Measurements from ENCODE around the gene ZNF567. TPM values are rescaled to one million over a fixed set of nuclear protein-coding genes. Genes with fewer than 3 reads are reported as not detected.
"Not testable (repeated sequence)": the region's sequence is repeated elsewhere in the genome, so short reads cannot be mapped to it uniquely, and the experiment has no call there.

ZNF567 gene
- total RNA-seq, 1 experiment from 2014 or later, result 11.3 TPM

GRCh38 chr19:36748431-36749275 lies 61.2 kb downstream of the ZNF567 start:
- DNase-seq (ENCODE audit: low read depth, low spot score) (no peak), ATAC-seq (no peak)
- H3K9me3 ChIP-seq (ENCODE audit: control insufficient read depth, insufficient read depth, low read depth, low read length), result peaks cover 91% of the 10 kb centered on the region
- no peaks in the 10 kb centered on the region for H3K4me1 ChIP-seq (ENCODE audit: control insufficient read depth, insufficient read depth, low read length)
- POLR2A ChIA-PET, result no interaction called here
- CTCF ChIA-PET, result no interaction called here
- intact Hi-C loops (cut with micrococcal nuclease; ENCODE audit: unreplicated experiment), result no loop called here
- TF ChIP-seq REST (IDR thresholded peaks at IDR 0.05; ENCODE audit: insufficient read depth in 1 of 2, low read depth in 2 of 2, low read length in 1 of 2), result no peak
- TF ChIP-seq POLR2AphosphoS5 (IDR thresholded peaks at IDR 0.05; ENCODE audit: low read depth, low read length), result no peak
- TF ChIP-seq SIN3A (IDR thresholded peaks at IDR 0.05; ENCODE audit: borderline replicate concordance, insufficient read depth, low read depth, low read length), result no peak
- in situ Hi-C loops (cut with HindIII; ENCODE audit: low pct_unique_long_range_greater_than_20kb, low sequenced_read_pairs), result no loop called here
- no TSS peak for BruUV-seq (replicated peaks)
- peaks cover 13% of the 10 kb centered on the region; the same call in 1 of the 2 replicates for H3K36me3 ChIP-seq (ENCODE audit: control insufficient read depth, insufficient read depth, low read length)
- H3K27ac ChIP-seq (ENCODE audit: low read length), result no peak overlapping the region
- no peak overlapping the region for H3K4me3 ChIP-seq (ENCODE audit: low read depth in 2 of 2, low read length in 2 of 2)
- no peaks in the 10 kb centered on the region for H3K27me3 ChIP-seq (ENCODE audit: control insufficient read depth, insufficient read depth, low read length)

GRCh38 chr19:36749613-36750012 lies 62.2 kb downstream of the ZNF567 start:
- in situ Hi-C loops (cut with HindIII; ENCODE audit: low pct_unique_long_range_greater_than_20kb, low sequenced_read_pairs); H3K27ac ChIP-seq (ENCODE audit: low read length); CTCF ChIA-PET; H3K4me3 ChIP-seq (ENCODE audit: low read depth in 2 of 2, low read length in 2 of 2); POLR2A ChIA-PET; BruUV-seq (replicated peaks); DNase-seq (ENCODE audit: low read depth, low spot score); intact Hi-C loops (cut with micrococcal nuclease; ENCODE audit: unreplicated experiment); H3K4me1 ChIP-seq (ENCODE audit: control insufficient read depth, insufficient read depth, low read length); H3K27me3 ChIP-seq (ENCODE audit: control insufficient read depth, insufficient read depth, low read length); ATAC-seq: not testable (repeated sequence)
- Histone ChIP-seq H3K9me3 (ENCODE audit: control insufficient read depth, insufficient read depth, low read depth, low read length) (peaks cover 94% of the 10 kb centered on the region), H3K36me3 (ENCODE audit: control insufficient read depth, insufficient read depth, low read length) (peaks cover 13% of the 10 kb centered on the region; the same call in 1 of the 2 replicates)

GRCh38 chr19:36750066-36750691 lies 62.8 kb downstream of the ZNF567 start:
- TF ChIP-seq CTCF (IDR thresholded peaks at IDR 0.05), result no peak
- Histone ChIP-seq H3K9me3 (ENCODE audit: control insufficient read depth, insufficient read depth, low read depth, low read length) (peaks cover 90% of the 10 kb centered on the region), H3K4me3 (ENCODE audit: low read depth in 2 of 2, low read length in 2 of 2) (no peak overlapping the region), H3K36me3 (ENCODE audit: control insufficient read depth, insufficient read depth, low read length) (peaks cover 13% of the 10 kb centered on the region; the same call in 1 of the 2 replicates), H3K27me3 (ENCODE audit: control insufficient read depth, insufficient read depth, low read length) (no peaks in the 10 kb centered on the region), H3K27ac (ENCODE audit: low read length) (no peak overlapping the region), H3K4me1 (ENCODE audit: control insufficient read depth, insufficient read depth, low read length) (no peaks in the 10 kb centered on the region)
- intact Hi-C loops (cut with micrococcal nuclease; ENCODE audit: unreplicated experiment) (no loop called here), in situ Hi-C loops (cut with HindIII; ENCODE audit: low pct_unique_long_range_greater_than_20kb, low sequenced_read_pairs) (no loop called here)
- BruUV-seq (replicated peaks), result no TSS peak
- ATAC-seq (no peak), DNase-seq (ENCODE audit: low read depth, low spot score) (no peak)
- CTCF ChIA-PET, result no interaction called here
- POLR2A ChIA-PET, result no interaction called here

Other genes starting within 250 kb of the ZNF567 start
- gene ZNF566, start 198.1 kb upstream of the ZNF567 start, total RNA-seq (2021; ENCODE audit: unreplicated experiment), result 19.5 TPM
- 25.2 TPM for gene ZNF260, start 159.3 kb upstream of the ZNF567 start, total RNA-seq (2021; ENCODE audit: unreplicated experiment)
- 15.6 TPM for gene ZNF529, start 114.3 kb upstream of the ZNF567 start, total RNA-seq (2021; ENCODE audit: unreplicated experiment)
- 1.6 TPM for gene ZNF382, start 82.3 kb upstream of the ZNF567 start, total RNA-seq (2021; ENCODE audit: unreplicated experiment)
- 14.0 TPM for gene ZNF461, start 20.8 kb upstream of the ZNF567 start, total RNA-seq (2021; ENCODE audit: unreplicated experiment)
- gene ZNF850, start 85.2 kb downstream of the ZNF567 start, total RNA-seq (2021; ENCODE audit: unreplicated experiment), result 15.3 TPM
- gene ZNF790, start 150.8 kb downstream of the ZNF567 start, total RNA-seq (2021; ENCODE audit: unreplicated experiment), result 5.8 TPM
- 3.8 TPM for gene ZNF345, start 163.3 kb downstream of the ZNF567 start, total RNA-seq (2021; ENCODE audit: unreplicated experiment)
- gene ZNF829, start 228.7 kb downstream of the ZNF567 start, total RNA-seq (2021; ENCODE audit: unreplicated experiment), result 7.2 TPM
- 19.3 TPM for gene ZNF568, start 228.7 kb downstream of the ZNF567 start, total RNA-seq (2021; ENCODE audit: unreplicated experiment)